ENCODE measurements around the gene CLNK.

Gene CLNK

DNA sequence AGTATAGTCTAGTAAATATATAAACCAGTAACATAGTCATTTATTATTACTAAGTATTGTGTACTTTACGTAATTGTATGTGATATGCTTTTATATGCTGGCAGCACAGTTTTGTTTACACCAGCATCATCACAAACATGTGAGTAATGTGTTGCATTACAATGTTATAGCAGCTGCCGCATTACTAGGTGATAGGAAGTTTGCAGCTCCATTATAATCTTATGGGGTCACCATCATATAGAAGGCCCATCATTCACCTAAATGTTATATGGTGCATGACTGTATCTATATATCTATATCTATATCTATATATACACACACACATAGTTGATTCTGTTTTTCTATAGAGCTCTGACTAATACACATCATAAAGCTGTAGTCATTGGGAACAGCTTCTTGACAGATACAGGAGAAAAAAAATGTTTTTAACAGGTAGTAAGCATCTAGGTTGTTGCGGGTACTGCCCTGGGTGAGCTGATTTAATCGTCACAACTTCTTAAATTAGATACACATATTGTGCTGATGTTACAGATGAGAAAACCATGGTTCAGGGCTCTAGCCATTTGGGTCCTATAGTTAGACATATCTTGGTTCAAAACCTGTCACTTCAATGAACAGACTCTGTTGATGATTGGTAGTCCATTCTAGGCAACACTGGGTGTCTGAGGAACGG is 77.9 kb downstream of the CLNK start:
- TF ChIP-seq, protein P1, sequence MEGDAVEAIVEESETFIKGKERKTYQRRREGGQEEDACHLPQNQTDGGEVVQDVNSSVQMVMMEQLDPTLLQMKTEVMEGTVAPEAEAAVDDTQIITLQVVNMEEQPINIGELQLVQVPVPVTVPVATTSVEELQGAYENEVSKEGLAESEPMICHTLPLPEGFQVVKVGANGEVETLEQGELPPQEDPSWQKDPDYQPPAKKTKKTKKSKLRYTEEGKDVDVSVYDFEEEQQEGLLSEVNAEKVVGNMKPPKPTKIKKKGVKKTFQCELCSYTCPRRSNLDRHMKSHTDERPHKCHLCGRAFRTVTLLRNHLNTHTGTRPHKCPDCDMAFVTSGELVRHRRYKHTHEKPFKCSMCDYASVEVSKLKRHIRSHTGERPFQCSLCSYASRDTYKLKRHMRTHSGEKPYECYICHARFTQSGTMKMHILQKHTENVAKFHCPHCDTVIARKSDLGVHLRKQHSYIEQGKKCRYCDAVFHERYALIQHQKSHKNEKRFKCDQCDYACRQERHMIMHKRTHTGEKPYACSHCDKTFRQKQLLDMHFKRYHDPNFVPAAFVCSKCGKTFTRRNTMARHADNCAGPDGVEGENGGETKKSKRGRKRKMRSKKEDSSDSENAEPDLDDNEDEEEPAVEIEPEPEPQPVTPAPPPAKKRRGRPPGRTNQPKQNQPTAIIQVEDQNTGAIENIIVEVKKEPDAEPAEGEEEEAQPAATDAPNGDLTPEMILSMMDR (IDR thresholded peaks at IDR 0.05; ENCODE audit: low read depth, low read length) = no peak
- DNase-seq (ENCODE audit: extremely low read depth, low read depth) = no peak

DNA sequence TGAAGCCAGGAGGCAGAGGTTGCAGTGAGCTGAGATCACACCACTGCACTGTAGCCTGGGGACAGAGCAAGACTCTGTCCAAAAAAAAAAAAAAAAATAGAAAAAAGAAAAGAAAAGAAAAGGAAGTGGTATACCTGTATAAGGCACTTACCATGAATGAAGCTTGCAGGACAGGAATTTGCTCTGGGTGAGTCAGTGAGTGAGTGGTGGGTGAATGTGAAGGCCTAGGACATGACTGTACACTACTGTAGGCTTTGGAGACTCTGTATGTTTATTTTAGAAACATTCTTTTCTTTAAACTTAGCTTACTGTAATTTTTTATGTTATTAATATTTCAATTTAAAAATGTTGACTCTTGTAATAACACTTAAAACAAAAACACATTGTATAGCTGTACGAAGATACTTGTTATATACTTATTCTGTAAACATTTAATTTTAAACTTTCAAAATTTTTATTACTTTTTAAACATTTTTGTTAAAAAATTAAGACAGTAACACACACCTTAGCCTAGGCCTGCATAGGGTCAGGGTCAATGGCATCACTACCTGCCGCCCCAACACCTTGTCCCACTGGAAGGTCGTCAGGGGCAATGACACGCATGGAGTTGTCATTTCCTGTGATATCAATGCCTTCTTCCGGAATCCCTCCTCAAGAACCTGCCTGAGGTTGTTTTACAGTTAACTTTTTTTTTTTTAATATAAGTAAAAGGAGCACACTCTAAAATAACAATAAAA is 78.7 kb downstream of the CLNK start:
- TF ChIP-seq, protein P1 (IDR thresholded peaks at IDR 0.05; ENCODE audit: low read depth, low read length) = no peak
- DNase-seq (ENCODE audit: extremely low read depth, low read depth) = no peak

DNA sequence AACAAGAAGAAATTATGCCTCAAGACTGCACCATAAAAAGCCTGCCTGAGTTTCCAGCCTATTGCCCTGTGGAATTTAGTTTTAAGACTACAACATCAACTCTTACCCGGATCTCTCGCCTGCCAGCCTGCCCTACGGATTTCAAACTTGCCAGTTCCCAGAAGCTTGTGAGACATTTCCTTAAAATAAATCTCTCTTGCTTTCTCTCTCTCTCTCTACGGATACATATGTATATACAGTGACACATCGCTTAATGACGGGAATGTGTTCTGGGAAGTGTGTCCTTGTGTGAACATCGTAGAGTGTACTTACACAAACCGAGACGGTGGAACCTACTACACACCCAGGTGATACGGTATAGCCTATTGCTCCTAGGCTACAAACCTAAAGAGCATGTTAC is 79.5 kb downstream of the CLNK start:
- TF ChIP-seq, protein P1 (IDR thresholded peaks at IDR 0.05; ENCODE audit: low read depth, low read length) = no peak
- DNase-seq (ENCODE audit: extremely low read depth, low read depth) = no peak

DNA sequence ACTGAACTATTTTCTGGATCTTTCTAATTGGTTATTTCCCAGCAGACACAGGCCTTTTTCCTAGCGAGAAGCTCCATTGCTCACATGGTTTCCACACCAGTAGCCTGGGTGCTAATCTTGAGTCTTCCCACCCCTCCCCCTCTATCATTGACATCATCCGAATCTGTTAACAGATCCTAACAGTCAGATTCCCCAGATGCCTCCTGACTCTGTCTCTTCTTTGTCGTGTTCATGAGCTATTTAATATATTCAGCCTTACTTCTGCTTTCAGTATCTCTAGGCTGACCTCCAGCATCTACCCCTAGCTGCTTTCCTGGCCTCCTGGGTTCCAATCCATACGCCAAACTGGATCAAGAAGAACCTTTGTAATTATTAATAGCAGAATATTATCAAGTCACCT is 85.0 kb downstream of the CLNK start:
- DNase-seq (ENCODE audit: extremely low read depth, low read depth) = no peak
- TF ChIP-seq, protein P1 (IDR thresholded peaks at IDR 0.05; ENCODE audit: low read depth, low read length) = no peak

DNA sequence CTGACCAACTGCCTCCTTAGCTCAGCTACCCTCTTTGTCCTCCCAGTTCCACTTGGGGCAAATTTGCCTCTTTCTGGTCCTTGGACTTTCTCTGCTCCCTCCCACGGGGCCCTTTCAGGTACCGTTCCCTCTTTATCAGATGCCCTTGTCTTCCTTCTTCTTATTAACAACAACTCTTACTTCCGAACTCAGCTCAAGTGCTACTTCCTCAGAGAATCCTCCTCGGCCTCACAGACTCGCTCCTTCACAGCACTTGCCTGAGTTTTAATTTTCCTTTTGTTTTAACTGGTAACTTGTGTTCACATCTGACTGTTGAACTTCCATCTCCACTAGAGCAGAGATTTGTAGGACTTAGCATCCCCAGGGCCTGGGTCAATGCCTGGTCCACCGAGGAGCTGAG is 85.7 kb downstream of the CLNK start:
- DNase-seq (ENCODE audit: extremely low read depth, low read depth) = no peak
- TF ChIP-seq, protein P1 (IDR thresholded peaks at IDR 0.05; ENCODE audit: low read depth, low read length) = no peak

DNA sequence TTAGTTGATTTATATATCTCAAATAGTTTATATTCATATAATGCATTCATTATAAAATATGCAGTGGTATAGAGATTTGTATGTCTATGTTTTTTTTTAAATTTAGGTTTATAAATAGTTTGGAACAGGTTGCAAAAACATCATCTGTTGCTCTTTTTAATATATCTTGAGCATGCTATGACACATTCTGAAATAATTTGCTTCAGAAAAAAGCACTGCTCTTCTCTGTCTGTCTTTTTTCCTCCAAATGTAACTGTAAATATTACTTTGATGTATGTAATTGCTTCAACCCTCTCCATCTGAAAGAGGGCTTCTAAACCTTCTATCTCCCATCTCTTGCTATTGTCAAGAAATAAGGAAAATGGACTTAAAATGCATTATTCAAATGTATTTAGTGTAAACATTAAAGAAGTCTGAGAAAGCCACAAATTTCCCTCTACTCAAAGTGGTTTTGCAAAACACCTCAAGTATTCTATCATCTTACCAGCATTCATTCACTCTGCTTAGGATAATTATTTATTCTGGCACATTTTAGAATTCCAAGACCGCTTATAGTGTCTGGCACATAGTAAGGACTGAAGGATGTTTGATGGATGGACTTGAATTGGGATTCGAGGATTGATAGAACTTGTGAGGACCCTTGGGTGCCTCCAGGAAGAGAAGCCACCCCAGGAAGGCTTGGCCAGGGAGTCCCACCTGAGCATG is 87.8 kb downstream of the CLNK start:
- no peak for DNase-seq (ENCODE audit: extremely low read depth, low read depth)
- TF ChIP-seq, protein P1 (IDR thresholded peaks at IDR 0.05; ENCODE audit: low read depth, low read length) = no peak

DNA sequence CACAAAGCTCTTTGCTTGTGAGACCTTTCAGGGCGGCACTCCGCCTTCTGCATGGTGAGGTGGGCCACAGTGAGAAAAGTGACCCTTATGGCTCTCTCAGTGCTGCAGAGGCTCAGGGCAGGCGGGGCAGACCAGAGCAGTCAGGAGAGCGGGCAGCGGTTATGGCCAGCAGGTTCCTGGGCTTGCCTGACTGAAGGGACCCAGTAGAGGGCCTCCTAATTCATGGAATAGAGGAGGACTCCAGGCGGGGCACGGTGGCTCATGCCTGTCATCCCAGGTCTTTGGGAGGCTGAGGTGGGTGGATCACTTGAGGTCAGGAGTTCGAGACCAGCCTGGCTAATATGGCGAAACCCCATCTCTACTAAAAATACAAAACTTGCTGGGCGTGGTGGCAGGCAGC is 91.4 kb downstream of the CLNK start:
- TF ChIP-seq, protein P1 (IDR thresholded peaks at IDR 0.05; ENCODE audit: low read depth, low read length) = no peak
- DNase-seq (ENCODE audit: extremely low read depth, low read depth) = no peak
